ENCODE measurements around the gene CCDC179.

CCDC179 gene

GRCh38 chr11:22807855-22808570 lies 52.3 kb downstream of the CCDC179 start:
- no peak for DNase-seq

DNA sequence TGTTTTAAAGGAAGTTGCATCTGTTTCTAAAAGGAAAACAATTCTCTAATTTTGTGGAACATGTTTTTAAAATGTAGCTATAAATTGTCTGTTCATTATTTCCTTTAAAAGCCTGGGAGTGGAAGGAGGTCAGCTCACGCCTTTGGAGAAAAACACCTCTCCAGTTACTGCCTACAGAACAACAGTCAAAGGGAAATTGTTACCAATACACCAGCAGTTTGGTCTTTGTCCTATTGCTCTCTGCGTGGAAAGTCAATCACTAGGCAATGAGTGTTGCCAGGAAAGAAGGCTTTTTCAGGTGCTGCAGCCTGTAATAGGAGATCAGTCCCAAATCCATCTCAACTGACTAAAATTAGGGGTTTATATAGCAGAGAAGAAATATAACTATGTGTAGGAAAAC lies 52.9 kb downstream of the CCDC179 start:
- DNase-seq, result no peak

DNA sequence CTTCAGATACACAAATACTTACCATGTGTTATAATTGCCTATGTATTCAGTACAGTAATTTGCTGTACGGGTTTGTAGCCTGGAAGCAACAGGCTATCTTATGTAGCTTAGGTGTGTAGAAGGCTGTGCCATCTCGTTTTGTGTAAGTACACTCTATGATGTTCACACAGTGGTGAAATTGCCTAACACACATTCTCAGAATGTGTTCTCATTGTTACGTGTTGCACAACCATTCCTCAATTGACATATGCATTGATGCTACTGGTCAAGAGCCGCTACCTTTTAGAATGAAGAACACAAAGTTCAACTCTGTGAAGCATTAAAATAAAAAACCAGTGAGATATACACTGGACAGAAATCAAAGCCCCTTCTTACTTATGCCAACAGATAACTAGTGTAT lies 57.4 kb downstream of the CCDC179 start:
- no peak for DNase-seq

GRCh38 chr11:22800482-22800881 lies 59.8 kb downstream of the CCDC179 start:
- no peak for DNase-seq

DNA sequence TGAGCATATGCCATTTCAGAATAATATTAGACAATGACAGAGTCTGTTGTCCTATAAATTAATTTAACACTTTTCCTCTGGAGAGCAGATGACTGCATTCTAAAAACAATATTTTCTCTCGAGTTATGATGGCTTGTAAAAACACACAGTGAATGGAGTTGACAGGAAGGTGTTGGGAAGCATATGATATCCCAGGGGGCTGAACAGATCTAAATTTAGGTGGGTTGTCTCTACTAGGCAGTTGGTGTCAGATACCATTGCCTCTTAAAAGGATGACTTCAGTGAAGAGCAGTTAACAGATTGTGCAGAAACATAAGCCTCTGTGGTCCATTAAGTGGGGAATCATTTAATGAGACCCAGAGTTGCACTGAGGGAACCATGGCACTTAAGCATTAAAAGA lies 61.4 kb downstream of the CCDC179 start:
- DNase-seq, result no peak

GRCh38 chr11:22797047-22797446 lies 63.2 kb downstream of the CCDC179 start:
- no peak for DNase-seq

All from NCI-H1105 (cell line).